Activated CD4-positive, CD25-positive, alpha-beta regulatory T cell treated with anti-CD3 and anti-CD28 coated beads, Interleukin-2, amount 50 U/mL, for 16 hours (primary cell): Measurements from ENCODE around the gene FRMPD2.
"Not testable (repeated sequence)": the region's sequence is repeated elsewhere in the genome, so short reads cannot be mapped to it uniquely, and the experiment has no call there.

Source experiments
- DNase-seq: peaks from one replicate; pipeline ENCODE4 v3.0.0-alpha.2; 2020; ENCODE audit warnings: low read depth, low spot score

FRMPD2 gene

GRCh38 chr10:48288661-48289060 lies 14.2 kb upstream of the FRMPD2 start:
- no peak for DNase-seq

DNA sequence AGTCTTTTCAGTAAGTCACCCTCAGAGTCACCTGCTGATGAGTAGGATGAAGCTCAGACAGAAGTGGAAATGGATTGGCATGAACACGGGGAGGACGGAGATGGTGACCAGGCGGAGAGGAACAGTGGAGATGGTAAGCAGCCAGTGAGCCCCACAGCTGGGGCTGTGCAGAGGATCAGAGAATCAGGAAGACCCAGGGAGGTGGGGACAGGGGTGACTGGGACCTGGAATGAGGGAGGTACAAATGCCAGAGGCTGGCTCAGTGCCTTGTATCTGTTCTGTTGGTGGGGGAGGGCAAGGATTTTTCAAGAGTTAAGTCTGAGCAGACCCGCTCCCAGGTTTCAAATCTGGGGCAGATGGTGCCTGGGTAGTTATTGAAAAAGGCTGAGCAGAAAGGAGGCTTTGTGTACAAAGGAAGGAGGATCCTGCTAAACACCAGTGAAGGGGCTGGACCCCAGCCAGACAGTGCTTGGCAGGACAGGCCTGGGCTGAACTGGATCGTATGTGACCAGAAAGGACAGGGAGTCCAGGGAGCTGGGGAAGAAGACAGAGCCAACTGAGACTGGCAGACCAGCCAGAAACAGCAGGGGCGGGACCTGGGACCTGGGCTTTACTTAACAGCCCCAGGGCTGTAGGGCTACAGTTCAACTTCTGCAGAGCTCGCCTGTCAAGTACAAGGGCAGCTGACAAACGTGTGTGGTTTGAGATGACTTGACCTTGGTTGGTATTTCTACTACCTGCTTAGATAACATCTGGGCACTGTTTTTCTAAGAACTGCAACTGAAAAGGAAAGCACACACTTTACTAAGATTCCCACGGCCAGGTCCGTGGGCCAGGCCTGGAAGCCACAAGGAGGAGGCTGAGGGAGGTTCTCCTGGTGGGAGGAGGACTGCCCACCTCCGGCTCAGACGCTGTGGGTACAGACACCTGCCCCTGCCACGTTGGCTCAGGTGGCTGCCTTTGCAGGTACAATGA lies 13.2 kb upstream of the FRMPD2 start:
- DNase-seq: no peak

DNA sequence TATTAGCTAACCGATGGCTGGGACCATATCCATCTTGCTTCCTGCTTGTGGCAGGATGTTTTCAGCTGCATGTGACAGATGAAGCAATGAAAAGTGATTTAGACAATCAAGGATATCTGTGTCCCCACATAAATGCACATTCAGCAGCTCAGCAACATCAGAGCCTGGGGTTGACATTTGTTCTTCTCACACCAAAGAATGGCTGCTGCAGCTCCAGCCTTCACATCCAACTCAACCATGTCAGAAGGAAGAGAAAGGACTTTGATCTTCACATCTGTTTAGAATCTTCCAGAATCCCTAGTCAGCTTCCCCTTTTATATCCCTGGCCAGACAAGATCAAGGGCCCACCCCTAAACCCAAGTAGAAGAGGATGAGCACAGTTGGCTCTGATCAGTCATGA lies 11.9 kb upstream of the FRMPD2 start:
- DNase-seq: no peak

DNA sequence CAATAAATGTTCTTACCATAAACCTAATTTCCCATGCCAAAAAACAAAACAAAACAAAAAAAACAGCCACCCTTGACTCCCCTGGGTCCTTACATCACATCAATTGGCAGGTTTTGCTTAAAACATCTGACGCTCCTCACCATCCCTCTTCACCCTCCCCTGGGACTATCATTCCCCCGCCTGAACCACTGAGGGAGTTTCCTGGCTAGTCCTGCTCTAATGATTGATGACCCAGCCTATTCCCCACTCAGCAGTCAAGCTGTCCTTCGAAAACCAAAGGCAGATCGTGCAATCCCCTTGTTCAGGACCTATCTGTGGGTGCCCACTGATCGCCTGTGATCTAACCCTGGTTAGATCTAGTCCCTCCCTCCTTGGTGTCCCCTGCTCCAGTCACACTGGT lies 11.2 kb upstream of the FRMPD2 start:
- no peak for DNase-seq

DNA sequence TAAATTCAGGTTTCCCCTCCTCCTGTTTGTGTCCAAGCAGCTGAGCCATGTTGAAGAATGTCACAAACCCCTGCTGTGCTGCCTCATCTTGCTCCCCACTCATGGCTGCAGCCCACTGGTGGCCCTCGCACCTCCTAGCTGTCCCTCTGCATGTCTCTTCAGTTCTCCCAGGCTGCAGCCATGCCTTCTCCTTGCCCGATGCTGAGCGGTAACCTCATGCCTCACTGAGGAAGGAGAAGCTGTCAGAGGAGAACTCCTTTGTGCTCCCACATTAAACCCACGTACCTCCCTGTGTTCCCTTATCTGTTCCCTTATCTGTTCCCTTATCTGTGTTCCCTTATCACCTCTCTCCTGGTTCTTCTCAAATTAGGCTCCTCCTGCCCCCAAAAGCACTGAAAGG lies 10.3 kb upstream of the FRMPD2 start:
- DNase-seq: no peak

- no peak for DNase-seq
These were observed 9.6 kb upstream of the FRMPD2 start for GRCh38 chr10:48284002-48284546.

DNA sequence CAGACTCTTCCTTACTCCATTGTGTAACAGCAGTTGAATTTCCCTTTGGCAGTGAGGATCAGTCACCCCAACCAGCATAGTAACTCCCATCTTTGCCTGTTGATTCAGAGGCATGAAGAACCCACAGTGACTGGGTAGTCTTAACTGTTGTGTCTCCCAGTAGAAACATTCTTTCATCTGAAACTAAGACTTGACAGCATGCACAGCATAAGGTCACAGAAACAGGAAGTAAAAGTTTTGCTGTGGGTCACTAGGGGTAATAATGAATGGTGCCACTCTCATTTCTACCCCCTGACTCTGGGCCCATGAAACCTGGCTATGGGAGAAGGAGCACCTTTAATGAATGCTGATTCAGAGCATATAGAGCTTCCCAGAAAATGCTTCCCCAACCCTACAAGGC lies 8.3 kb upstream of the FRMPD2 start:
- no peak for DNase-seq

GRCh38 chr10:48281697-48282096 lies 7.2 kb upstream of the FRMPD2 start:
- DNase-seq: not testable (repeated sequence)

DNA sequence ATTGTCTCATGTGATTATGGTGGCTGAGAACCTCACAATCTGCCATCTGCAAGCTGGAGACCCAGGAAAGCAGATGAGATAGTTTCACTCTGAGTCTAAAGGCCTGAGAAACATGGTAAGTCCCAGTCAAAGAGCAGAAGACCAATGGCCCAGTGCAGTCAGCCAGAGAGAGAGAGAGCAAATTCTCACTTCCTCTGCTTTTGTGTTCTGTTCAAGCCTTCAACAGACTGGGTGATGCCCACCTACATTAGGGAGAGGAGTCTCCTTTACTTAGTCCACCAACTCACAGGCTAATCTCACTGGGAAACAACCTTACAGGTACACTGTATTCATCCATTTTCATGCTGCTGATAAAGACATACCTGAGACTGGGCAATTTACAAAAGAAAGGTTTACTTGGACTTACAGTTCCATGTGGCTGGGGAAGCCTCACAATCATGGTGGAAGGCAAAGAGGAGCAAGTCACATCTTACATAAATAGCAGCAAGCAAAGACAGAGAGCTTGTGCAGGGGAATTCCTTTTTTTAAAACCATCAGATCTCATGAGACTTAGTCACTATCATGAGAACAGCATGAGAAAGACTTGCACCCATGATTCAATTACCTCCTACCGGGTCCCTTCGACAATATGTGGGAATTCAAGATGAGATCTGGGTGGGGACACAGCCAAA lies 4.7 kb upstream of the FRMPD2 start:
- DNase-seq: no peak

DNA sequence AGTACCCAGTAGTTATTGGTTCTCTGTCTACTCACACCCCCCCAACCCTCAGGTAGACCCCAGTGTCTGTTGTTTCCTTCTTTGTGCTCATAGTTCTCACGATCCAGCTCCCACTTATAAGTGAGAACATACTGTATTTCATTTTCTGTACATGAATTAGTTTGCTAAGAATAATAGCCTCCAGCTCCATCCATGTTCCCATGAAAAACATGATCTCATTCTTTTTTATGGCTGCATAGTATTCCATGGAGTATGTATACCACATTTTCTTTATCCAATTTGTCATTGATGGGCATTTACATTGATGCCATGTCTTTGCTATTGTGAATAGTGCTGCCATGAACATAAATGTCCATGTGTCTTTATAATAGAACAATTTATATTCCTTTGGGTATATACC lies 2.6 kb upstream of the FRMPD2 start:
- DNase-seq: no peak

DNA sequence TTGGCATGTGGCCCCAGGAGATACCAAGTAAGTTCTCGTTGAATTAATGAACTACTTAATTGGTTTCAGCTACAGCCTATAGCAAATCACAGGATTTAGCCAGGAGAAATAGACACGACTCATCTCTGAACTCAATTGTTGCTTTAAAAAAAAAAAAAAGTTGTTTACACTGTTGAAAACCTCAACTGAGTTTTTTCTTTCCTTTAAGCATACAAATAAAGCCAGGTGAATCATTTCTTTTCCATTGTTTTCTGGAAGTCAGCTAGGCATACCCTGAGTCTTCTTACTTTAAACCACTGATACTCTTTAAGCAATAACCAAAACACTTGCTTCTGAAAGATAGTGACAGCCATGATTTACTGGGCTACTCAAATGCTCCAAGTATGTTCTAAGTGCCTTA lies 755 bp downstream of the FRMPD2 start:
- no peak for DNase-seq

- no peak for DNase-seq
These were observed 1.8 kb downstream of the FRMPD2 start for GRCh38 chr10:48272682-48273081.

DNA sequence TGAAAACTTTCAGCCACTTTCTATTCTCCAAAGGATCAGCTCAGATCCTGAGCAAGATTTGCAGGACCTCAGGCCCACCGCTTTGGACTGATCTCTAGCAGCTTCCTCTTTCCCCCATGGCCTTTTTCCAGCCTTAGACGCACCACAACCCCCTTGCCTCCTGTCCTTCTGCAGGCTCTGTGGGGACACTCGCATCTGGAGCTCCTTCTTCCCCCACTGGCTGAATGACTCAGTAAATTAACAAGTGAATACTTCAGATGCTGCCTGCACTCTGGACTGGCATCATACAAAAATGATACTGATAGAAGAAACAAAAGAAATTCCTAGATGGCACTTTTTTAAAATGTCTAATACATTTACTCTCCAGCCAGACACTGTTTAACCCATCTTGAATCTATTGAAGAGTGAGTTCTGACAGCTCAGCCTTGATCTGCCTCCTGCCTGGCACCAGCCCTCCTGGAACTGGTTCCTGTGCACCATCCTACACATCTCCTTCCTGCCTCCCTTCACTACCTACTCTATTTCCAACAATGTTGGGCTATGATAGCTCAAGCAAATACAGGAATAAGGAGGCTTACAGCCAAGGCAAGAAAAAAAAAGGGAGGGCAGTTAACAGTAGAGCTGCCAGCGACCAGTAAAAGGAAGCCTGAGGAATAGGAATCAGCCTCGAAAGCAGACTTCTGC lies 3.3 kb downstream of the FRMPD2 start:
- DNase-seq: no peak

- DNase-seq: no peak
These were observed 8.0 kb downstream of the FRMPD2 start for GRCh38 chr10:48266528-48266927.

DNA sequence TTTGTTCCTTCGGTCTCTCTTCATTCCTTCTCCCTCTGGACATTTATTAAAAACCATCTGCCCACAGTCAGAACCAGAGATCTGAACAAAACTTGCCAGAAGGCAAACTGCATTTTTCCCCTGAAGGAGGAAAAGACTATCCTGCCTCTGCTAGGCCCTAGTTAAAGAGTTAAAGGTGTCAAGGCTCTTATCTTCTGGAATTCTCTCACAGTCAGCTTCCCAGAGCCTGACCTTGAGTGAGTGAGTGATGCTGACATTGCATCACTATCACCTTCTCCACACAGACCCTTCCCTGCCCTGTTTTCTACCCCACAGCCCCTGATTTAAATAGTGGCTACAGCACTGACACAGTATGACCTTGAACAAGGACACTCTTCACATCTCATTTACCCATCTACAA lies 16.4 kb downstream of the FRMPD2 start:
- no peak for DNase-seq

- no peak for DNase-seq
These were observed 17.0 kb downstream of the FRMPD2 start for GRCh38 chr10:48257407-48257961.

DNA sequence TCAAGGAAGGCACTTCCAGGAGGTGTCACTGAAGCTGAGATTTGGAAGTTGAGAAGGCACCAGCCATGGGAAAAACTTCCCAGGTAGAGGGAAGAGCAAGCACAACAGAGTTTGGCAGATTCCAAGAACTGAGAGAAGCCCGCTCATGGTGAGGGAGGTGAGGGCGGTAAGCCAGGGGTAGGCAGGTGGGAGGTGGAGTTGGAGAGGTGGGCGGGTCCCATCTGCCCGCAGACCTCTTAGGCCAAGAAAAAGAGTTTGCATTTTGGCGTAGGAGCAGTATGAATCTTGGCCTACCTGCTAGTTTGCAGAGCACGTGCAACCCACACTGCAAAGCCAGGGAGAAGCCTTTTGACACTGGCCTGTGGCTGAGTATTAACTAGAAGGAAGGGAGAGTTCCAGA lies 18.8 kb downstream of the FRMPD2 start:
- DNase-seq: no peak

DNA sequence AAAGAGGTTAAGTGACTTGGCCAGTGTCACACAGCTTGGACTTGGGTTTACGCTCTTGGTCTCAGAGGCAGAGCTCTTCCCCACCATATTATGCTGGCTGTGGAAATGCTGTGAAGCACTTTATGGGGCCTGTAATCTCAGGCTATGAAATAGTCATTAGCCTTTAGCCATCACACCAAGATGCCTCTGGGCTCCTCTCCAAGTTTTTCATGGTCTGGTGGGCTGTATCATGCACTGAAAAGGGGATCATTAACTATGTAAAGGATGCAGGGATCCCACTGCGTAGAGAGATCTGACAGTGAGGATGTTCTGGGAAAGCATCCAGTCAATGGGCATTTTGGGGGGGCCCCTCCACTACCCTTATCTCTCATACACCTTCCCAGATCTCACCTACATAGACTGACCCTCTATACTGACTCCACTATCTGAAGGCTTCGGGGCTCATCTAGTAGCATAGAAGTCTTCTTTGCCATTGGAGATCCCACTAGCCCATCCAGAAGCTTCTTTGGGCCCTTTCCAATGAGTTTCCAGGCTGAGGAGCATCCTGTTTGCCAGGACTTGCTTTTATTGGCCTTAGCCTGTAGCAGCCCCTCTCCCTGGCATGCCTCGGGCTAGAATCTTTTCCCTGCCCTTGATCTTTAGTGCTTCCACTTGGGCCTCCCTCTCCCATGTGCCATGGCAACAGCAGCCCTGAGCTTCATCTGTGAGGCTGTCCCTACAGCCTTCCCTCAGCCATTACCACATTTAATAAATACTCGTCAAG lies 19.6 kb downstream of the FRMPD2 start:
- no peak for DNase-seq

DNA sequence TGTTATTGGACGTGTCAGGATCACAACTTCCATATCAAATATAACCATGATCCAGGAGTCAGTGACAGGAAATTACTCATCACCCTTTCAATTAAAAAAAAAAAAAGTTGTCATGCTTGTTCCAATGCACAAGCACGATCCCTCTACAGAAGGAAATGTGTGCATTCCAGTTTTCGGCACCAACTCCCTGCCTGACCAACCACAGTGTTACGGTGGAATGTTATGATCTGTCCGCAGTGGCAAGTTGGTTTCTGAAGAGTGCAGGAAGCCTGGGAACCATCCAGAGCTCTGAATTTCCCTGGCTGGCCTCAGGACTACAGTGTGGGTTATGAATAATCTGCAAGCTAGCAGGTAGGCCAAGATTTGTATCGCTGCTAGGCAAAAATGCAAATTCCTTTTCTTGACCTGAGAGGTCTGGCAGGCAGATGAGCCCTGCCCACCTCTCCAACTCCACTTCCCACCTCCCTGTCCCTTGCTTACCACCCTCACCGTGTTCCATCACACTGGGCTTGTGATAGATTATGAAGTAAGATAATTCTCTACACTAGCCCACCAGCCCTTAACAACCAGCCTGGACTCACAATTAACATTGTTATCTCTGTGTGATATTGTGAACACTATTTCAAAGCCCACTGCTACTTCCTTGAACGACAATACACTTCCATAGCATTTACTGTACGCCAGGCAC lies 20.4 kb downstream of the FRMPD2 start:
- DNase-seq: no peak

DNA sequence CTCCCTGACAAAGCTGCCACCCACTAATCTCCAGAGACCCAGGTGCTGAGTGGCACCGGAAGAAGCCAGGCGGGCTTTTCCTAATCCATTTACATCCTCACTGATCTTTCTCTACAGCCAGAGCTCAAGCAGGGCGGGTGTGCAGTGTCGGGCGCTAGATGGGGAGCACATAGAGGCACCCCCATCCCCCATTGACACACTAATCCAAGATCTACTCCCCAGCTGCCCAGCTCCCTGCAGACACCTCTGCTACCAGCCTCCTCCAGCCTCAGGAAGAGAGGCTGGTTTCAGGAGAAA lies 22.2 kb downstream of the FRMPD2 start:
- no peak for DNase-seq
